ENCODE measurements around the gene ZNF830. TPM values are rescaled to one million over a fixed set of nuclear protein-coding genes. Genes with fewer than 3 reads are reported as not detected.
A peak's percentile ranks its signal among the peaks of the same experiment; 100 is the strongest.

The ZNF830 gene
- total and polyA plus RNA-seq, 2 of the 13 experiments (the other 11 are each of a cell fraction or from before 2014, with no cell fraction given): 6.1 to 19.0 TPM

GRCh38 chr17:34961093-34961911 lies at the start of gene ZNF830, which contains the start of gene CCT6B (continued):
- TF ChIP-seq RORA (CRISPR knock-in tag; IDR thresholded peaks at IDR 0.05): no peak
- TF ChIP-seq LCORL (IDR thresholded peaks at IDR 0.05): peak; percentile 76; the same call in 1 of the 2 replicates
- TF ChIP-seq LCORL (CRISPR knock-in tag; IDR thresholded peaks at IDR 0.05): no peak; the same call in 1 of the 2 replicates
- no peak for TF ChIP-seq ZNF558 (CRISPR knock-in tag; IDR thresholded peaks at IDR 0.05; ENCODE audit: borderline replicate concordance)
- no peak for TF ChIP-seq PATZ1 (CRISPR knock-in tag; IDR thresholded peaks at IDR 0.05)
- TF ChIP-seq ZBTB26 (CRISPR knock-in tag; IDR thresholded peaks at IDR 0.05; ENCODE audit: borderline replicate concordance): no peak
- no peak for TF ChIP-seq ZNF382 (CRISPR knock-in tag; IDR thresholded peaks at IDR 0.05; ENCODE audit: borderline replicate concordance)
- TF ChIP-seq GZF1 (CRISPR knock-in tag; IDR thresholded peaks at IDR 0.05): no peak
- TF ChIP-seq U2AF2 (IDR thresholded peaks at IDR 0.05; ENCODE audit: low read depth, low read length): 0 out of 2 replicates have a peak, but pooled peaks have one; percentile 65
- TF ChIP-seq ELF1 (CRISPR knock-in tag; IDR thresholded peaks at IDR 0.05): peak; percentile 75; the same call in 1 of the 2 replicates
- TF ChIP-seq SP1 (IDR thresholded peaks at IDR 0.05): no peak
- TF ChIP-seq SP1 (CRISPR knock-in tag; IDR thresholded peaks at IDR 0.05): peak; percentile 37; the same call in 1 of the 2 replicates
- peak; percentile 25; the same call in 1 of the 2 replicates for TF ChIP-seq ZNF317 (CRISPR knock-in tag; IDR thresholded peaks at IDR 0.05)
- peak; percentile 95 for TF ChIP-seq ZNF574 (CRISPR knock-in tag; IDR thresholded peaks at IDR 0.05)
- peak; percentile 73; the same call in 1 of the 2 replicates for TF ChIP-seq ZBTB38 (CRISPR knock-in tag; IDR thresholded peaks at IDR 0.05)
- TF ChIP-seq ZNF280D (CRISPR knock-in tag; IDR thresholded peaks at IDR 0.05): no peak
- TF ChIP-seq CSRNP1 (CRISPR knock-in tag; IDR thresholded peaks at IDR 0.05): peak; percentile 71; the same call in 1 of the 2 replicates
- TF ChIP-seq PPARG (CRISPR knock-in tag; conservative IDR thresholded peaks at IDR 0.05): 0 out of 2 replicates have a peak, but pooled peaks have one; percentile 30
